T-helper 17 cell (primary cell): ENCODE results near the gene RHOJ. TPM values are rescaled to one million over a fixed set of nuclear protein-coding genes. Genes with fewer than 3 reads are reported as not detected.

Experiments used
- ATAC-seq: fragments of 150-1000 bp; cut with Tn5 transposase; 2 replicates; pipeline ENCODE4 v1.10.0; 2021; ENCODE audit warnings: mild to moderate bottlenecking, moderate library complexity
- DNase-seq, 3 donors: peaks; one replicate each; pipeline versions ENCODE4 v3.0.0 to v3.0.0-alpha.2; 2020 to 2021
- H3K9me3 ChIP-seq: one replicate; pipeline ENCODE4 v1.7.0; 2013; ENCODE audit warnings: low read length, mild to moderate bottlenecking; ENCODE audit not compliant: control insufficient read depth, poor library complexity, severe bottlenecking
- H3K27ac Mint-ChIP-seq: one replicate; pipeline ENCODE4 v1.8.0; 2022; ENCODE audit warnings: mild to moderate bottlenecking, moderate library complexity, mixed read lengths
- H3K27me3 Mint-ChIP-seq: one replicate; pipeline ENCODE4 v1.8.0; 2022; ENCODE audit warnings: mixed read lengths
- H3K36me3 Mint-ChIP-seq: one replicate; pipeline ENCODE4 v1.8.0; 2022; ENCODE audit warnings: low read depth, mixed read lengths
- H3K4me1 Mint-ChIP-seq: one replicate; pipeline ENCODE4 v1.8.0; 2022; ENCODE audit warnings: mild to moderate bottlenecking, mixed read lengths
- H3K4me3 Mint-ChIP-seq: one replicate; pipeline ENCODE4 v1.8.0; 2022; ENCODE audit warnings: mild to moderate bottlenecking, moderate library complexity, mixed read lengths
- total RNA-seq, 4 donors: library from RNA in 2 of 4; stranded (reverse) in 2 of 4; gene quantifications; one replicate each; pipeline ENCODE4 v1.2.3 and lab custom pipeline; 2022 to 2026

The RHOJ gene
- total RNA-seq, 2 donors from 2014 or later, result not detected

- no peak for ATAC-seq
- no peaks in the 10 kb centered on the region for H3K4me1 Mint-ChIP-seq
- H3K4me3 Mint-ChIP-seq, result no peak overlapping the region
- no peak for DNase-seq
- peaks cover 19% of the 10 kb centered on the region for H3K27me3 Mint-ChIP-seq
- H3K36me3 Mint-ChIP-seq, result no peaks in the 10 kb centered on the region
- no peak overlapping the region for H3K27ac Mint-ChIP-seq
- no peaks in the 10 kb centered on the region for H3K9me3 ChIP-seq
Measured at GRCh38 chr14:63212776-63213500, 8.7 kb downstream of the RHOJ start.

GRCh38 chr14:63214417-63215196 is 10.4 kb downstream of the RHOJ start:
- no peaks in the 10 kb centered on the region for H3K9me3 ChIP-seq
- Mint-ChIP-seq H3K36me3 (no peaks in the 10 kb centered on the region), H3K4me3 (no peak overlapping the region), H3K27ac (no peak overlapping the region), H3K4me1 (no peaks in the 10 kb centered on the region), H3K27me3 (peaks cover 26% of the 10 kb centered on the region)
- no peak for DNase-seq
- ATAC-seq, result no peak

- no peak overlapping the region for H3K4me3 Mint-ChIP-seq
- H3K9me3 ChIP-seq, result no peaks in the 10 kb centered on the region
- H3K4me1 Mint-ChIP-seq, result no peaks in the 10 kb centered on the region
- H3K27me3 Mint-ChIP-seq, result peaks cover 48% of the 10 kb centered on the region
- no peak overlapping the region for H3K27ac Mint-ChIP-seq
- ATAC-seq (no peak), DNase-seq (no peak)
- H3K36me3 Mint-ChIP-seq, result no peaks in the 10 kb centered on the region
Measured at GRCh38 chr14:63220526-63220925, 16.3 kb downstream of the RHOJ start.

- no peak for DNase-seq
- Mint-ChIP-seq H3K27me3 (peaks cover 45% of the 10 kb centered on the region), H3K4me1 (no peaks in the 10 kb centered on the region), H3K4me3 (no peak overlapping the region), H3K36me3 (no peaks in the 10 kb centered on the region), H3K27ac (no peak overlapping the region)
- H3K9me3 ChIP-seq, result no peaks in the 10 kb centered on the region
- ATAC-seq, result no peak
Measured at GRCh38 chr14:63223596-63223995, 19.4 kb downstream of the RHOJ start.

- H3K4me3 Mint-ChIP-seq, result no peak overlapping the region
- no peak for ATAC-seq
- no peak overlapping the region for H3K27ac Mint-ChIP-seq
- H3K4me1 Mint-ChIP-seq, result no peaks in the 10 kb centered on the region
- no peaks in the 10 kb centered on the region for H3K9me3 ChIP-seq
- peaks cover 41% of the 10 kb centered on the region for H3K27me3 Mint-ChIP-seq
- DNase-seq, result no peak
- H3K36me3 Mint-ChIP-seq, result no peaks in the 10 kb centered on the region
Measured at GRCh38 chr14:63224196-63224595, 20.0 kb downstream of the RHOJ start.

- H3K36me3 Mint-ChIP-seq, result no peaks in the 10 kb centered on the region
- H3K4me1 Mint-ChIP-seq, result no peaks in the 10 kb centered on the region
- H3K27me3 Mint-ChIP-seq, result peaks cover 32% of the 10 kb centered on the region
- H3K27ac Mint-ChIP-seq, result no peak overlapping the region
- no peak for DNase-seq
- H3K9me3 ChIP-seq, result no peaks in the 10 kb centered on the region
- H3K4me3 Mint-ChIP-seq, result no peak overlapping the region
- ATAC-seq, result no peak
Measured at GRCh38 chr14:63228217-63228616, 24.0 kb downstream of the RHOJ start.

- no peak overlapping the region for H3K27ac Mint-ChIP-seq
- H3K4me1 Mint-ChIP-seq, result no peaks in the 10 kb centered on the region
- peaks cover 30% of the 10 kb centered on the region for H3K27me3 Mint-ChIP-seq
- H3K4me3 Mint-ChIP-seq, result no peak overlapping the region
- H3K36me3 Mint-ChIP-seq, result no peaks in the 10 kb centered on the region
- ATAC-seq (no peak), DNase-seq (no peak)
- no peaks in the 10 kb centered on the region for H3K9me3 ChIP-seq
Measured at GRCh38 chr14:63229330-63230059, 25.3 kb downstream of the RHOJ start.

GRCh38 chr14:63231766-63232165 is 27.5 kb downstream of the RHOJ start:
- DNase-seq, result no peak
- no peak for ATAC-seq
- H3K9me3 ChIP-seq, result no peaks in the 10 kb centered on the region
- Mint-ChIP-seq H3K36me3 (no peaks in the 10 kb centered on the region), H3K4me1 (no peaks in the 10 kb centered on the region), H3K27me3 (peaks cover 43% of the 10 kb centered on the region), H3K4me3 (no peak overlapping the region), H3K27ac (no peak overlapping the region)

- H3K4me3 Mint-ChIP-seq, result no peak overlapping the region
Measured at GRCh38 chr14:63237791-63238190, 33.5 kb downstream of the RHOJ start.

GRCh38 chr14:63240221-63240620 is 36.0 kb downstream of the RHOJ start:
- ATAC-seq (no peak), DNase-seq (no peak)
- no peaks in the 10 kb centered on the region for H3K9me3 ChIP-seq
- no peak overlapping the region for H3K27ac Mint-ChIP-seq
- H3K4me3 Mint-ChIP-seq, result no peak overlapping the region
- H3K4me1 Mint-ChIP-seq, result peaks cover 2% of the 10 kb centered on the region
- no peaks in the 10 kb centered on the region for H3K36me3 Mint-ChIP-seq
- H3K27me3 Mint-ChIP-seq, result peaks cover 36% of the 10 kb centered on the region

More at GRCh38 chr14:63237791-63238190, 33.5 kb downstream of the RHOJ start:
- ATAC-seq, result no peak
- H3K27me3 Mint-ChIP-seq, result peaks cover 38% of the 10 kb centered on the region
- no peaks in the 10 kb centered on the region for H3K36me3 Mint-ChIP-seq
- no peak overlapping the region for H3K27ac Mint-ChIP-seq
- DNase-seq, result no peak
- no peaks in the 10 kb centered on the region for H3K9me3 ChIP-seq
- H3K4me1 Mint-ChIP-seq, result peaks cover 2% of the 10 kb centered on the region

GRCh38 chr14:63241096-63241495 is 36.9 kb downstream of the RHOJ start:
- H3K36me3 Mint-ChIP-seq, result no peaks in the 10 kb centered on the region
- peaks cover 31% of the 10 kb centered on the region for H3K27me3 Mint-ChIP-seq
- DNase-seq (no peak), ATAC-seq (no peak)
- H3K9me3 ChIP-seq, result no peaks in the 10 kb centered on the region
- no peak overlapping the region for H3K27ac Mint-ChIP-seq
- no peak overlapping the region for H3K4me3 Mint-ChIP-seq
- peaks cover 2% of the 10 kb centered on the region for H3K4me1 Mint-ChIP-seq

- no peak for DNase-seq
- no peaks in the 10 kb centered on the region for H3K4me1 Mint-ChIP-seq
- H3K9me3 ChIP-seq, result no peaks in the 10 kb centered on the region
- no peak for ATAC-seq
- no peaks in the 10 kb centered on the region for H3K36me3 Mint-ChIP-seq
- H3K4me3 Mint-ChIP-seq, result no peak overlapping the region
- H3K27me3 Mint-ChIP-seq, result peaks cover 28% of the 10 kb centered on the region
- no peak overlapping the region for H3K27ac Mint-ChIP-seq
Measured at GRCh38 chr14:63243646-63244045, 39.4 kb downstream of the RHOJ start.

- ATAC-seq (no peak), DNase-seq (no peak)
- H3K9me3 ChIP-seq, result no peaks in the 10 kb centered on the region
- Mint-ChIP-seq H3K27me3 (peaks cover 23% of the 10 kb centered on the region), H3K4me3 (no peak overlapping the region), H3K27ac (no peak overlapping the region), H3K36me3 (no peaks in the 10 kb centered on the region), H3K4me1 (no peaks in the 10 kb centered on the region)
Measured at GRCh38 chr14:63245893-63246292, 41.6 kb downstream of the RHOJ start.
